ENCODE measurements around the gene PROC. TPM values are rescaled to one million over a fixed set of nuclear protein-coding genes. Genes with fewer than 3 reads are reported as not detected.

The PROC gene
- total RNA-seq, 1 donor from 2014 or later, result 1.0 TPM

DNA sequence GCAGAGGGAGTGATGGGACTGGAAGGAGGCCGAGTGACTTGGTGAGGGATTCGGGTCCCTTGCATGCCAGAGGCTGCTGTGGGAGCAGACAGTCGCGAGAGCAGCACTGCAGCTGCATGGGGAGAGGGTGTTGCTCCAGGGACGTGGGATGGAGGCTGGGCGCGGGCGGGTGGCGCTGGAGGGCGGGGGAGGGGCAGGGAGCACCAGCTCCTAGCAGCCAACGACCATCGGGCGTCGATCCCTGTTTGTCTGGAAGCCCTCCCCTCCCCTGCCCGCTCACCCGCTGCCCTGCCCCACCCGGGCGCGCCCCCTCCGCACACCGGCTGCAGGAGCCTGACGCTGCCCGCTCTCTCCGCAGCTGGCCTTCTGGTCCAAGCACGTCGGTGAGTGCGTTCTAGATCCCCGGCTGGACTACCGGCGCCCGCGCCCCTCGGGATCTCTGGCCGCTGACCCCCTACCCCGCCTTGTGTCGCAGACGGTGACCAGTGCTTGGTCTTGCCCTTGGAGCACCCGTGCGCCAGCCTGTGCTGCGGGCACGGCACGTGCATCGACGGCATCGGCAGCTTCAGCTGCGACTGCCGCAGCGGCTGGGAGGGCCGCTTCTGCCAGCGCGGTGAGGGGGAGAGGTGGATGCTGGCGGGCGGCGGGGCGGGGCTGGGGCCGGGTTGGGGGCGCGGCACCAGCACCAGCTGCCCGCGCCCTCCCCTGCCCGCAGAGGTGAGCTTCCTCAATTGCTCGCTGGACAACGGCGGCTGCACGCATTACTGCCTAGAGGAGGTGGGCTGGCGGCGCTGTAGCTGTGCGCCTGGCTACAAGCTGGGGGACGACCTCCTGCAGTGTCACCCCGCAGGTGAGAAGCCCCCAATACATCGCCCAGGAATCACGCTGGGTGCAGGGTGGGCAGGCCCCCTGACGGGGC, 4.6 kb downstream of the PROC start:
- Histone ChIP-seq H3K27ac (ENCODE audit: low read depth, low read length) (no peak overlapping the region), H3K27me3 (ENCODE audit: insufficient read depth, low read length) (peaks cover 12% of the 10 kb centered on the region), H3K4me2 (ENCODE audit: low read length) (peak overlapping the region; percentile 85), H3K4me3 (ENCODE audit: insufficient read depth, low read depth, low read length) (peak overlapping the region; percentile 26), H3K9ac (ENCODE audit: low read length) (no peak overlapping the region), H3K79me2 (ENCODE audit: insufficient read depth, low read length) (no peaks in the 10 kb centered on the region), H3K9me3 (ENCODE audit: insufficient read depth, low read depth, low read length) (no peaks in the 10 kb centered on the region), H2AFZ (ENCODE audit: low read depth, low read length) (peak overlapping the region; percentile 72), H3K36me3 (ENCODE audit: insufficient read depth, low read length) (no peaks in the 10 kb centered on the region), H4K20me1 (ENCODE audit: insufficient read depth, low read length) (no peaks in the 10 kb centered on the region), H3K4me1 (ENCODE audit: insufficient read depth, low read length) (peaks cover 2% of the 10 kb centered on the region)
- peaks cover 2% of the 10 kb centered on the region for H3K4me1 Mint-ChIP-seq (ENCODE audit: low read depth, unreplicated experiment)
- TF ChIP-seq EZH2 (IDR thresholded peaks at IDR 0.05; ENCODE audit: insufficient read depth, low read length), result peak; percentile 88
- TF ChIP-seq, protein P1, sequence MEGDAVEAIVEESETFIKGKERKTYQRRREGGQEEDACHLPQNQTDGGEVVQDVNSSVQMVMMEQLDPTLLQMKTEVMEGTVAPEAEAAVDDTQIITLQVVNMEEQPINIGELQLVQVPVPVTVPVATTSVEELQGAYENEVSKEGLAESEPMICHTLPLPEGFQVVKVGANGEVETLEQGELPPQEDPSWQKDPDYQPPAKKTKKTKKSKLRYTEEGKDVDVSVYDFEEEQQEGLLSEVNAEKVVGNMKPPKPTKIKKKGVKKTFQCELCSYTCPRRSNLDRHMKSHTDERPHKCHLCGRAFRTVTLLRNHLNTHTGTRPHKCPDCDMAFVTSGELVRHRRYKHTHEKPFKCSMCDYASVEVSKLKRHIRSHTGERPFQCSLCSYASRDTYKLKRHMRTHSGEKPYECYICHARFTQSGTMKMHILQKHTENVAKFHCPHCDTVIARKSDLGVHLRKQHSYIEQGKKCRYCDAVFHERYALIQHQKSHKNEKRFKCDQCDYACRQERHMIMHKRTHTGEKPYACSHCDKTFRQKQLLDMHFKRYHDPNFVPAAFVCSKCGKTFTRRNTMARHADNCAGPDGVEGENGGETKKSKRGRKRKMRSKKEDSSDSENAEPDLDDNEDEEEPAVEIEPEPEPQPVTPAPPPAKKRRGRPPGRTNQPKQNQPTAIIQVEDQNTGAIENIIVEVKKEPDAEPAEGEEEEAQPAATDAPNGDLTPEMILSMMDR (IDR thresholded peaks at IDR 0.05; ENCODE audit: insufficient read depth, low read depth, low read length), result no peak
- no peak for FAIRE-seq
- DNase-seq (ENCODE audit: low read depth), result no peak
- H3K4me3 Mint-ChIP-seq (ENCODE audit: unreplicated experiment), result peak overlapping the region; percentile 72
- no peak overlapping the region for H3K27ac Mint-ChIP-seq (ENCODE audit: unreplicated experiment)
- peaks cover 64% of the 10 kb centered on the region for H3K27me3 Mint-ChIP-seq (ENCODE audit: low read depth, unreplicated experiment)
- no peaks in the 10 kb centered on the region for H3K9me3 Mint-ChIP-seq (ENCODE audit: unreplicated experiment)
- H3K36me3 Mint-ChIP-seq (ENCODE audit: low read depth, unreplicated experiment), result no peaks in the 10 kb centered on the region

DNA sequence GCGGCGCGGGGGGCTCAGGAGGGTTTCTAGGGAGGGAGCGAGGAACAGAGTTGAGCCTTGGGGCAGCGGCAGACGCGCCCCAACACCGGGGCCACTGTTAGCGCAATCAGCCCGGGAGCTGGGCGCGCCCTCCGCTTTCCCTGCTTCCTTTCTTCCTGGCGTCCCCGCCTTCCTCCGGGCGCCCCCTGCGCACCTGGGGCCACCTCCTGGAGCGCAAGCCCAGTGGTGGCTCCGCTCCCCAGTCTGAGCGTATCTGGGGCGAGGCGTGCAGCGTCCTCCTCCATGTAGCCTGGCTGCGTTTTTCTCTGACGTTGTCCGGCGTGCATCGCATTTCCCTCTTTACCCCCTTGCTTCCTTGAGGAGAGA, 5.2 kb downstream of the PROC start:
- no peaks in the 10 kb centered on the region for H4K20me1 ChIP-seq (ENCODE audit: insufficient read depth, low read length)
- H3K4me3 ChIP-seq (ENCODE audit: insufficient read depth, low read depth, low read length), result peak overlapping the region; percentile 26
- H3K27me3 Mint-ChIP-seq (ENCODE audit: low read depth, unreplicated experiment), result peaks cover 65% of the 10 kb centered on the region
- no peaks in the 10 kb centered on the region for H3K79me2 ChIP-seq (ENCODE audit: insufficient read depth, low read length)
- H3K4me1 Mint-ChIP-seq (ENCODE audit: low read depth, unreplicated experiment), result peaks cover 2% of the 10 kb centered on the region
- FAIRE-seq (no peak), DNase-seq (ENCODE audit: low read depth) (no peak)
- H3K9ac ChIP-seq (ENCODE audit: low read length), result no peak overlapping the region
- H3K4me2 ChIP-seq (ENCODE audit: low read length), result peak overlapping the region; percentile 85
- H3K27me3 ChIP-seq (ENCODE audit: insufficient read depth, low read length), result peaks cover 12% of the 10 kb centered on the region
- no peaks in the 10 kb centered on the region for H3K36me3 ChIP-seq (ENCODE audit: insufficient read depth, low read length)
- H3K27ac ChIP-seq (ENCODE audit: low read depth, low read length), result no peak overlapping the region
- no peak overlapping the region for H3K27ac Mint-ChIP-seq (ENCODE audit: unreplicated experiment)
- H3K36me3 Mint-ChIP-seq (ENCODE audit: low read depth, unreplicated experiment), result no peaks in the 10 kb centered on the region
- H3K4me3 Mint-ChIP-seq (ENCODE audit: unreplicated experiment), result peak overlapping the region; percentile 72
- H2AFZ ChIP-seq (ENCODE audit: low read depth, low read length), result peak overlapping the region; percentile 72
- no peak for TF ChIP-seq EZH2 (IDR thresholded peaks at IDR 0.05; ENCODE audit: insufficient read depth, low read length)
- TF ChIP-seq, protein P1 (IDR thresholded peaks at IDR 0.05; ENCODE audit: insufficient read depth, low read depth, low read length), result no peak
- no peaks in the 10 kb centered on the region for H3K9me3 Mint-ChIP-seq (ENCODE audit: unreplicated experiment)
- H3K9me3 ChIP-seq (ENCODE audit: insufficient read depth, low read depth, low read length), result no peaks in the 10 kb centered on the region
- peaks cover 2% of the 10 kb centered on the region for H3K4me1 ChIP-seq (ENCODE audit: insufficient read depth, low read length)

DNA sequence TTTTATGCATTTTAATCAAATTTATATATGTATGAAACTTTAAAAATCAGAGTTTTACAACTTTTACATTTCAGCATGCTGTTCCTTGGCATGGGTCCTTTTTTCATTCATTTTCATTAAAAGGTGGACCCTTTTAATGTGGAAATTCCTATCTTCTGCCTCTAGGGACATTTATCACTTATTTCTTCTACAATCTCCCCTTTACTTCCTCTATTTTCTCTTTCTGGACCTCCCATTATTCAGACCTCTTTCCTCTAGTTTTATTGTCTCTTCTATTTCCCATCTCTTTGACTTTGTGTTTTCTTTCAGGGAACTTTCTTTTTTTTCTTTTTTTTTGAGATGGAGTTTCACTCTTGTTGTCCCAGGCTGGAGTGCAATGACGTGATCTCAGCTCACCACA, 5.7 kb downstream of the PROC start:
- Histone ChIP-seq H3K4me3 (ENCODE audit: insufficient read depth, low read depth, low read length) (peak overlapping the region; percentile 26), H3K4me1 (ENCODE audit: insufficient read depth, low read length) (peaks cover 2% of the 10 kb centered on the region), H3K79me2 (ENCODE audit: insufficient read depth, low read length) (no peaks in the 10 kb centered on the region), H3K27me3 (ENCODE audit: insufficient read depth, low read length) (peaks cover 12% of the 10 kb centered on the region), H3K36me3 (ENCODE audit: insufficient read depth, low read length) (no peaks in the 10 kb centered on the region), H2AFZ (ENCODE audit: low read depth, low read length) (peak overlapping the region; percentile 72), H3K4me2 (ENCODE audit: low read length) (peak overlapping the region; percentile 85), H3K27ac (ENCODE audit: low read depth, low read length) (no peak overlapping the region), H4K20me1 (ENCODE audit: insufficient read depth, low read length) (no peaks in the 10 kb centered on the region), H3K9ac (ENCODE audit: low read length) (no peak overlapping the region), H3K9me3 (ENCODE audit: insufficient read depth, low read depth, low read length) (no peaks in the 10 kb centered on the region)
- Mint-ChIP-seq H3K9me3 (ENCODE audit: unreplicated experiment) (no peaks in the 10 kb centered on the region), H3K36me3 (ENCODE audit: low read depth, unreplicated experiment) (no peaks in the 10 kb centered on the region), H3K27me3 (ENCODE audit: low read depth, unreplicated experiment) (peaks cover 66% of the 10 kb centered on the region), H3K27ac (ENCODE audit: unreplicated experiment) (no peak overlapping the region), H3K4me1 (ENCODE audit: low read depth, unreplicated experiment) (peaks cover 2% of the 10 kb centered on the region), H3K4me3 (ENCODE audit: unreplicated experiment) (peak overlapping the region; percentile 72)
- TF ChIP-seq, protein P1 (IDR thresholded peaks at IDR 0.05; ENCODE audit: insufficient read depth, low read depth, low read length), result no peak
- TF ChIP-seq EZH2 (IDR thresholded peaks at IDR 0.05; ENCODE audit: insufficient read depth, low read length), result no peak
- DNase-seq (ENCODE audit: low read depth) (no peak), FAIRE-seq (no peak)

All from astrocyte (in vitro differentiated cells and primary cell).